BLaER1 (cell line): ENCODE results near the gene CFAP20DC.
"Not testable (repeated sequence)": the region's sequence is repeated elsewhere in the genome, so short reads cannot be mapped to it uniquely, and the experiment has no call there.

Source experiments
- H3K27ac ChIP-seq: shearing (Covaris generic); formaldehyde crosslinking; 2 replicates; pipeline ENCODE4 v1.8.1; 2022
- H3K27me3 ChIP-seq: shearing (Covaris generic); formaldehyde crosslinking; 2 replicates; pipeline ENCODE4 v1.8.1; 2022
- H3K36me3 ChIP-seq: shearing (Covaris generic); formaldehyde crosslinking; 2 replicates; pipeline ENCODE4 v1.8.1; 2022
- H3K4me1 ChIP-seq: shearing (Covaris generic); formaldehyde crosslinking; 2 replicates; pipeline ENCODE4 v1.8.1; 2022
- H3K4me2 ChIP-seq: shearing (Covaris generic); formaldehyde crosslinking; 2 replicates; pipeline ENCODE4 v1.8.1; 2022
- H3K4me3 ChIP-seq: shearing (Covaris generic); formaldehyde crosslinking; 2 replicates; pipeline ENCODE4 v1.8.1; 2022
- H3K9ac ChIP-seq: shearing (Covaris generic); formaldehyde crosslinking; 2 replicates; pipeline ENCODE4 v1.8.1; 2022
- H3K9me3 ChIP-seq: shearing (Covaris generic); formaldehyde crosslinking; 2 replicates; pipeline ENCODE4 v1.8.1; 2022
- H4K20me1 ChIP-seq: shearing (Covaris generic); formaldehyde crosslinking; 2 replicates; pipeline ENCODE4 v1.8.1; 2022
- Cebpa-rat ChIP-seq: shearing (Covaris generic); IDR thresholded peaks from 2 replicates; pipeline ENCODE4 v1.8.1; 2022

CFAP20DC gene

DNA sequence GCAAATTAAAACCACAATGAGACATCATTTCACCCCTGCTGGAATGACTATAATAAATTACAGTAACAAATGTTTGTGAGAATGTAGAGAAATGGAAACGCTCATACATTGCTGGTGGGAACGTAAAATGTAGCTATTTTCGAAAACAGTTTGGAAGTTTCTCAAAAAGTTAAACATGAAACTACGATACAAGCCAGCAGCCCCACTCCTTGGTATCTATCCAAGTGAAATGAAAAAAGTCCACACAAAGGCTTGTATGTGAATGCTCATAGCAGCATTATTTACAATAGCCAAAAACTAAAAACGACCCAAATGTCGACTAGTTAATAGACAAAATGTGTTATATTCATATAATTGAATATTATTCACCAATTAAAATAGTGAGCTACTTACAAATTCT lies 22.9 kb upstream of the CFAP20DC start:
- H3K4me2 ChIP-seq: no peak overlapping the region
- no peaks in the 10 kb centered on the region for H4K20me1 ChIP-seq
- H3K36me3 ChIP-seq: no peaks in the 10 kb centered on the region
- no peak for TF ChIP-seq Cebpa-rat
- no peak overlapping the region for H3K9ac ChIP-seq
- no peak overlapping the region for H3K4me3 ChIP-seq
- peaks cover 16% of the 10 kb centered on the region for H3K4me1 ChIP-seq
- no peaks in the 10 kb centered on the region for H3K9me3 ChIP-seq
- H3K27me3 ChIP-seq: no peaks in the 10 kb centered on the region
- no peak overlapping the region for H3K27ac ChIP-seq

DNA sequence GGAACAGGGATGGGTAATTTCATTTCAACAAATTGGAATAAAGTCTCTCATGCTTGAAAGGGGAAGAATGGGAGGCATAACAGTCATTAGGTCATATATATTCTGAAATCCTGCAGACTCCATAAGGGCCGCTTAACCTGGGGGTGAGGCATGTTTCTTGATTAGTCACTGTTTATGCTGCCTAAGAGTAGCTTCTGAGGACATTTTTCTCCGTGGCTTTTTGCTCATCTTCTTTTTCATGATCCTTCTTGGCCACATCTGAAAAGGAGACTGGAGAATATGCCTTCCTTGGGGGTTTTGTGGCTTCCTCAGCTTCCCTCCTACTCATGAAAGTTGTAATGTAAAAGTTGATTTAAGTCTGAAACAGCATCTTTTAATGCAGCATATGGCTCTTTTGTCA lies 20.0 kb upstream of the CFAP20DC start:
- no peak overlapping the region for H3K9ac ChIP-seq
- H3K27ac ChIP-seq: no peak overlapping the region
- H3K27me3 ChIP-seq: no peaks in the 10 kb centered on the region
- H3K4me1 ChIP-seq: peaks cover 23% of the 10 kb centered on the region
- peak overlapping the region; percentile 59 for H3K4me2 ChIP-seq
- H3K36me3 ChIP-seq: no peaks in the 10 kb centered on the region
- TF ChIP-seq Cebpa-rat: no peak
- no peaks in the 10 kb centered on the region for H4K20me1 ChIP-seq
- no peak overlapping the region for H3K4me3 ChIP-seq
- H3K9me3 ChIP-seq: no peaks in the 10 kb centered on the region

DNA sequence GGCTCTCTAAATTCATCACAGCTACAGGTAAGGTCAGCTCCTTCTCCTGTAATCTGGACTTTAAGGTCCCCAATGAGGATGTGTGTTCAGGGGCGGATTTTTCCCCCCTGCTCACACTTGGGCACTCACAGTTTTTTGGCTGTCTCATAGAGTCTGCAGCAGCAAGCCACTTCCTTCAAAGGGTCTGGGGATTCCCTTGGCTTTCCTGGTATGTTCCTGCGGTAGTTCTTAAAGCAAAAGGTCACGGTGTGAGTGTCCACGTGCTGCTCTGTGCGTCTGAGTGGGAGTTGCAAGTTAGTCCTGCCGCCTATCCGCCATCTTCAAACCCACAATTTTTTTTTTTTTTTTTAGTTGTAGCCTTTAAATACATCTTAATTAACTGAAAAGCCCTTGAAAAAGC lies 15.4 kb upstream of the CFAP20DC start:
- H3K4me2 ChIP-seq: peak overlapping the region; percentile 78
- no peaks in the 10 kb centered on the region for H3K36me3 ChIP-seq
- no peaks in the 10 kb centered on the region for H4K20me1 ChIP-seq
- H3K27ac ChIP-seq: peak overlapping the region; percentile 59; the same call in 1 of the 2 replicates
- no peaks in the 10 kb centered on the region for H3K27me3 ChIP-seq
- no peak overlapping the region for H3K4me3 ChIP-seq
- H3K4me1 ChIP-seq: peaks cover 27% of the 10 kb centered on the region
- no peak overlapping the region; the same call in 1 of the 2 replicates for H3K9ac ChIP-seq
- H3K9me3 ChIP-seq: peaks cover 18% of the 10 kb centered on the region
- no peak for TF ChIP-seq Cebpa-rat

DNA sequence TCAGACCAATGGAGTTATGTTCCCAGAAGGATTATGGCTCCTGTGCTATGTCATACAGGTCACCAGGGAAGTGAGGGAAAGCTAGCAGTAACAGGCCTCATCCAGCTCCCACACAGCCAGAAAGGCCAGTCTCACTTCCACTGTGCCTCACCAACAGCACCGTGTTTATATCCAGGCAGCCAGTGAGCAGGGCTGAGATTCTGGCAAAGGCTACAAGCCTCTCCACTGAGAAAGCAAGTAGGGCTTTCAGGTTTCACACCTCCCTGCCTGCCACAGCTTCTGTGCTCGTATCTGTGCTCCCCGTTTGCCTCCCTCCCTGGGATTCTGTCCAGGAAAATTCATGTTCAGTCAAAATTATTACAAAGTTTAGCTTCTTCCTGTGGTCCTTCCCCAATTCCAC lies 14.9 kb upstream of the CFAP20DC start:
- Histone ChIP-seq H3K4me2 (peak overlapping the region; percentile 78), H3K9ac (no peak overlapping the region; the same call in 1 of the 2 replicates), H3K9me3 (peaks cover 18% of the 10 kb centered on the region), H3K4me1 (peaks cover 22% of the 10 kb centered on the region), H4K20me1 (no peaks in the 10 kb centered on the region), H3K4me3 (no peak overlapping the region), H3K27ac (peak overlapping the region; percentile 59), H3K27me3 (no peaks in the 10 kb centered on the region), H3K36me3 (no peaks in the 10 kb centered on the region)
- no peak for TF ChIP-seq Cebpa-rat

DNA sequence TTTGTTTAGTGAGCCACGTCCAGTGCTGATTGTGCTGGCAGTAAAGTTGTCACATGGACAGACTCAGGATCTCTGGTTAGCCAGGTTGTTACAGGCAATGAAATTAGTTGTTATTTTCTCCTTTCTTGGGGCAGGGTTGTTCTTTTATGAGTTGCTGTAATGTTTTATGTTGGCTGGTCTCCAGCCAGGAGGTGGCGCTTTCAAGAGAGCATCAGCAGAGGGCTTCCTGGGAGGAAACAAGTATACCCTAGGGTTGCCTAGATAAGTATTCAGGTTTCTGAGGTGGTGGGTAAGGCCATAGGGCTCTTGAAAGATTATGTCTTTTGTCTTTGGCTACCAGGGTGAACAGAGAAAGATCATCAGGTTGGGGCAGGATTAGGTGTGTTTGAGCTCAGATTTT lies 14.5 kb upstream of the CFAP20DC start:
- H3K4me2 ChIP-seq: peak overlapping the region; percentile 78
- no peaks in the 10 kb centered on the region for H3K27me3 ChIP-seq
- H3K27ac ChIP-seq: no peak overlapping the region
- H3K4me1 ChIP-seq: peaks cover 17% of the 10 kb centered on the region
- H4K20me1 ChIP-seq: no peaks in the 10 kb centered on the region
- no peaks in the 10 kb centered on the region for H3K36me3 ChIP-seq
- TF ChIP-seq Cebpa-rat: no peak
- no peak overlapping the region for H3K9ac ChIP-seq
- H3K4me3 ChIP-seq: no peak overlapping the region
- peaks cover 18% of the 10 kb centered on the region for H3K9me3 ChIP-seq

DNA sequence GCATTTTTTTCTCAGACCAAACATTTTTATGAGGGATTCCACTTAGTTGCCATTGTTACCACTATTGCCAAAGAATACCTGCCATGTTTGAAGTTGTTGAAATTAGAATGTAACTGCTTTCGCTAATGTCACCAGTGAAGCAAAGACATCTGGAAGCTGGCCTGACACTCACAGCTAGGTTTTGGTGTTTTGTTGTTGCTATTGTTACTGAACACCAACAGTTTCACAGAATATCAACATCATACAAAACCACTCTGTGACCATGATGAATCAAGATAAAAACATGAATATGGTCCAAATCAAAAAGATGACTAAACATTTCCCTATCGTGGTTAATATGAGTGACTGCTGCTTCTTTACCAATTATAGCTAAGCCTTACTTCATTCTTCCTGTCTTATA lies 6.9 kb upstream of the CFAP20DC start:
- H3K9ac ChIP-seq: no peak overlapping the region
- H3K9me3 ChIP-seq: no peaks in the 10 kb centered on the region
- no peaks in the 10 kb centered on the region for H4K20me1 ChIP-seq
- H3K4me3 ChIP-seq: no peak overlapping the region
- H3K27me3 ChIP-seq: no peaks in the 10 kb centered on the region
- peaks cover 13% of the 10 kb centered on the region; the same call in 1 of the 2 replicates for H3K4me1 ChIP-seq
- H3K36me3 ChIP-seq: no peaks in the 10 kb centered on the region
- TF ChIP-seq Cebpa-rat: no peak
- no peak overlapping the region for H3K27ac ChIP-seq
- H3K4me2 ChIP-seq: no peak overlapping the region

DNA sequence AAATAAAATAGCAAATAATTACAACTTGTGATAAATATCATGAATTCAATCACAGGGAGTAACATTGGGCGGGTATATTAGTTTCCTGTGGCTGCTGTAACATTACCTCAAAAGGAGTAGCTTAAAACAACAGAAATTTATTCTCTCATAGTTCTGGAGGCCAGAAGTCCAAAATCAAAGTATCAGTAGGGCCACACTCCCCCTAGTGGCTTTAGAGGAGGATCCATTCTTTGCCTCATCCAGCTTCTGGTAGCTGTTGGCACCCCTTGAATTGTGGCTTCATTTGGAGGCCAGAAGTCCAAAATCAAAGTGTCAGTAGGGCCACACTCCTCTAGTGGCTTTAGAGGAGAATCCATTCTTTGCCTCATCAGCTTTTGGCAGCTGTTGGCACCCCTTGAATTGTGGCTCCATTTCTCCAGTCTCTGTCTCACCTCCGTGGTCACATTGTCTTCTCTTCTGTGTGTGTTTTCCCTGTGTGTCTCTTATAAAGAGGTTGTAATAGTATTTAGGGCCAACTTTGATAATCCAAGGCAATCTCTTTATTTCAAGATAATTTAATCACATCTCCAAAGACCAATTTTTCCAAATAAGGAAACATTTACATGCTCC lies 3.1 kb upstream of the CFAP20DC start:
- Histone ChIP-seq H3K36me3 (no peaks in the 10 kb centered on the region), H3K4me2 (no peak overlapping the region), H3K9me3 (peaks cover 7% of the 10 kb centered on the region; the same call in 1 of the 2 replicates), H3K9ac (no peak overlapping the region), H3K27me3 (no peaks in the 10 kb centered on the region), H4K20me1 (no peaks in the 10 kb centered on the region), H3K27ac (no peak overlapping the region), H3K4me1 (peaks cover 27% of the 10 kb centered on the region), H3K4me3 (no peak overlapping the region)
- no peak for TF ChIP-seq Cebpa-rat

DNA sequence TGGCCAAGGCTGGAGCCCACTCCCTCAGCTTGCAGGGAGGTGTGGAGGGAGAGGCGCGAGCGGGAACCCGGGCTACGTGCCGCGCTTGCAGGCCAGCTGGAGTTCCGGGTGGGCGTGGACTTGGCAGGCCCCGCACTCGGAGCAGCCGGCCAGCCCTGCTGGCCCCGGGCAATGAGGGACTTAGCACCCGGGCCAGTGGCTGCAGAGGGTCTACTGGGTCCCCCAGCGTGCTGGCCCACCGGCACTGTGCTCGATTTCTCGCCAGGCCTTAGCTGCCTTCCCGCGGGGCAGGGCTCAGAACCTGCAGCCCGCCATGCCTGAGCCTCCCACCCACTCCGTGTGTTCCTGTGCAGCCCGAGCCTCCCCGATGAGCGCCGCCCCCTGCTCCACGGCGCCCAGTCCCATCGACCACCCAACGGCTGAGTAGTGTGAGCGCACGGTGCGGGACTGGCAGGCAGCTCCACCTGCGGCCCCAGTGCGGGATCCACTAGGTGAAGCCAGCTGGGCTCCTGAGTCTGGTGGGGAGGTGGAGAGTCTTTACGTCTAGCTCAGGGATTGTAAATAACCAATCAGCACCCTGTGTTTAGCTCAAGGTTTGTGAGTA lies 1.1 kb upstream of the CFAP20DC start:
- H3K4me3 ChIP-seq, H3K9me3 ChIP-seq, H3K4me2 ChIP-seq, H3K27ac ChIP-seq, H3K9ac ChIP-seq, H4K20me1 ChIP-seq, H3K27me3 ChIP-seq, H3K36me3 ChIP-seq: not testable (repeated sequence)
- peaks cover 38% of the 10 kb centered on the region for H3K4me1 ChIP-seq

DNA sequence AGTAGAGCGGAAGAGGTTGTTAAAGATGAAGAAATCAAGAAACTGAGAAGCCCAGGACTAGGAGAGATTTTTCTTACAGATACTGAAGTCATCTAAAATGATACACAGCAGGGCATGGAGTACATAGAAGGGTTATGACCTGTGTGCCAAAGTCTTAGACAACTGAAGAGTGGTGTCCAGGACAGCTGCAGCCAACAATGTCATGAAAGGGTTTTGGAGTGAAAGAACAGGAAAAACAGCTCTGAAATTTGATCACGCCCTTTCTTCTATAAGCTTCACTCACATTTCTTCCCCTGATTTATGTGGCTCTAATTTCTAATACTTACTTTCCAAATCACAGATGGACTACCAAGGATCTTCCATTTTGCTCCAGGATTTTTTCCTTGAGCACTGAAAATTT lies 3.0 kb downstream of the CFAP20DC start:
- Histone ChIP-seq H3K9me3 (peaks cover 7% of the 10 kb centered on the region; the same call in 1 of the 2 replicates), H4K20me1 (no peaks in the 10 kb centered on the region), H3K27ac (no peak overlapping the region), H3K9ac (no peak overlapping the region), H3K4me3 (no peak overlapping the region), H3K27me3 (no peaks in the 10 kb centered on the region), H3K4me1 (peaks cover 64% of the 10 kb centered on the region), H3K4me2 (peak overlapping the region; percentile 90), H3K36me3 (peaks cover 16% of the 10 kb centered on the region)
- no peak for TF ChIP-seq Cebpa-rat

DNA sequence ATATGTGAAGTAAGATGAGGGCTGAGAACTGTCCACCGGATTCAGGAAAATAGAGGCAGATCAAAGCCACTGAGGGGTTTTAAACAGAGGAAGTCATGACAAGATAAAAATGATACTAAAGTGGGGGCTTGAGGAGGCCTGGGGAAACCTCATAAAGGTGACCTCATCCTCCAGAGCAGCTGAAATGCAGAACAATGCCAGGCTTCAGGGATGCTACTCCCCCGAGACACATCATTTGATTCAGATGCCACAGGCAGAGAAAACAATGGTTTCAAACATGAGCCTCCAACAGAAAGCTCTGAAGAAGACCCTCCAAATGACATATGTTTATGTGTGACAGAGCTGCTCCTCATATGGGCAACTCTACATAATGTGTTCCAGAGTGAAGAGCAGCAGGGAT lies 6.4 kb downstream of the CFAP20DC start:
- no peak for TF ChIP-seq Cebpa-rat
- Histone ChIP-seq H3K27ac (peak overlapping the region; percentile 50; the same call in 1 of the 2 replicates), H3K4me1 (peaks cover 51% of the 10 kb centered on the region), H3K9me3 (peaks cover 1% of the 10 kb centered on the region), H4K20me1 (no peaks in the 10 kb centered on the region), H3K27me3 (no peaks in the 10 kb centered on the region), H3K9ac (no peak overlapping the region; the same call in 1 of the 2 replicates), H3K36me3 (peaks cover 29% of the 10 kb centered on the region), H3K4me2 (peak overlapping the region; percentile 61), H3K4me3 (no peak overlapping the region)

DNA sequence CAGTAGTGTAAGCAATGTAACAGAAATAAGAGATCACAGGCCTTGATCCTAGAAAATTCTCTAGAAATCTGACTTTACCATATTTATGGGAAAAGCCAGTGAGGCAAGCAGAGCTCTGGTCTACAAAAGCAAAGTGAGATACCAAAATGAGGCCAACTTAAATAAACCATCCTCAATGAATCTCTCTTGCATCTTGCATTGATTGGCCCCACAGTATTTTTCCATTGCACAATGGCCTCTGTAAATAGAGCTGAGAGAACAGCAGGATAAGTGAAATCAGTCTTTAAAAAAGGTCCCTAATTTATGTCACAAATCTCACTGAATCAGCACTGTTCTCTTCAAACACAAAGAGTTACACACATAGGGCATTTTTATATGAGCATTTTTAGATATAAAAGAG lies 8.9 kb downstream of the CFAP20DC start:
- Histone ChIP-seq H3K27me3 (no peaks in the 10 kb centered on the region), H3K4me1 (peaks cover 26% of the 10 kb centered on the region), H3K4me3 (no peak overlapping the region), H4K20me1 (no peaks in the 10 kb centered on the region), H3K4me2 (no peak overlapping the region), H3K27ac (no peak overlapping the region), H3K9ac (no peak overlapping the region), H3K36me3 (peaks cover 43% of the 10 kb centered on the region), H3K9me3 (peaks cover 26% of the 10 kb centered on the region)
- no peak for TF ChIP-seq Cebpa-rat
